Liver (tissue), 9 donors: ENCODE measurements around the gene CCDC102B. TPM values are rescaled to one million over a fixed set of nuclear protein-coding genes. Genes with fewer than 3 reads are reported as not detected.

Experiments used
- DNase-seq: peaks from one replicate; pipeline ENCODE4 v3.0.0-alpha.2; 2017; ENCODE audit warnings: low spot score
- H3K27ac ChIP-seq, 2 donors: one replicate each; pipeline ENCODE4 v1.7.0; 2013; ENCODE audit warnings: inconsistent platforms in 2 of 2, low read length in 2 of 2, control low read depth in 1 of 2, low read depth in 1 of 2, mild to moderate bottlenecking in 1 of 2
- H3K27me3 ChIP-seq, 4 donors: one replicate each; pipeline versions ENCODE4 v1.6.1 to v1.7.0; 2013; ENCODE audit warnings: low read length in 3 of 4, inconsistent platforms in 1 of 4, mild to moderate bottlenecking in 1 of 4, moderate library complexity in 1 of 4; ENCODE audit not compliant: control insufficient read depth in 4 of 4, insufficient read depth in 4 of 4
- H3K36me3 ChIP-seq, 4 donors: one replicate each; pipeline versions ENCODE4 v1.6.1 to v1.7.0; 2013; ENCODE audit warnings: low read length in 3 of 4, mild to moderate bottlenecking in 3 of 4, low read depth in 1 of 4, moderate library complexity in 1 of 4; ENCODE audit not compliant: control insufficient read depth in 4 of 4, insufficient read depth in 3 of 4
- H3K4me1 ChIP-seq, 4 donors: one replicate each; pipeline versions ENCODE4 v1.6.1 to v1.7.0; 2013; ENCODE audit warnings: low read length in 3 of 4, mild to moderate bottlenecking in 3 of 4, moderate library complexity in 1 of 4; ENCODE audit not compliant: control insufficient read depth in 4 of 4, insufficient read depth in 4 of 4
- H3K4me3 ChIP-seq, 3 donors: one replicate each; pipeline versions ENCODE4 v1.6.1 to v1.7.0; 2013; ENCODE audit warnings: low read length in 3 of 3, control low read depth in 1 of 3, low read depth in 1 of 3, mild to moderate bottlenecking in 1 of 3
- H3K9ac ChIP-seq, 2 donors: one replicate each; pipeline ENCODE4 v1.7.0; 2013; ENCODE audit warnings: low read length in 2 of 2, mild to moderate bottlenecking in 2 of 2, moderate library complexity in 2 of 2, control low read depth in 1 of 2, low read depth in 1 of 2
- H3K9me3 ChIP-seq, 4 donors: one replicate each; pipeline versions ENCODE4 v1.6.1 to v1.7.0; 2013; ENCODE audit warnings: low read length in 3 of 4; ENCODE audit not compliant: control insufficient read depth in 4 of 4
- EGR1 ChIP-seq, 2 donors: IDR thresholded peaks; 2 replicates each; pipeline ENCODE4 v1.6.1; 2016 to 2018; ENCODE audit warnings: antibody characterized with exemption in 2 of 2, low read depth in 2 of 2
- FOXA1 ChIP-seq: IDR thresholded peaks from 2 replicates; pipeline ENCODE4 v1.6.1; 2016; ENCODE audit warnings: antibody characterized with exemption
- FOXA2 ChIP-seq: IDR thresholded peaks from 2 replicates; pipeline ENCODE4 v1.6.1; 2016; ENCODE audit warnings: antibody characterized with exemption
- HNF4A ChIP-seq, 2 donors: conservative IDR thresholded peaks; 2 replicates each; pipeline ENCODE4 v1.6.1; 2016; ENCODE audit warnings: antibody characterized with exemption in 2 of 2, mild to moderate bottlenecking in 2 of 2
- HNF4G ChIP-seq: IDR thresholded peaks from 2 replicates; pipeline ENCODE4 v1.6.1; 2016; ENCODE audit warnings: antibody characterized with exemption
- JUND ChIP-seq, 2 donors: IDR thresholded peaks; 2 replicates each; pipeline ENCODE4 v1.6.1; 2016; ENCODE audit warnings: antibody characterized with exemption in 2 of 2
- RAD21 ChIP-seq, 2 donors: IDR thresholded peaks; 2 replicates each; pipeline ENCODE4 v1.6.1; 2016; ENCODE audit warnings: antibody characterized with exemption in 2 of 2, mild to moderate bottlenecking in 2 of 2
- RXRA ChIP-seq, 2 donors: IDR thresholded peaks; 2 replicates each; pipeline ENCODE4 v1.6.1; 2017 to 2018; ENCODE audit warnings: antibody characterized with exemption in 2 of 2, mild to moderate bottlenecking in 1 of 2
- SP1 ChIP-seq: IDR thresholded peaks from 2 replicates; pipeline ENCODE4 v1.6.1; 2018; ENCODE audit warnings: antibody characterized with exemption, mild to moderate bottlenecking
- TAF1 ChIP-seq: conservative IDR thresholded peaks from 2 replicates; pipeline ENCODE4 v1.6.1; 2016; ENCODE audit warnings: antibody characterized with exemption, mild to moderate bottlenecking
- YY1 ChIP-seq: IDR thresholded peaks from 2 replicates; pipeline ENCODE4 v1.6.1; 2016; ENCODE audit warnings: antibody characterized with exemption, mild to moderate bottlenecking
- WGBS: extraction: QIAGEN DNeasy Blood & Tissue Kit; methylation state at CpG from one replicate; pipeline ENCODE4 v1.1.7; 2013; 5-methylcytosine and 5-hydroxymethylcytosine counted together
- polyA plus RNA-seq, 2 donors: library from polyadenylated mRNA; stranded (reverse) in 1 of 2; unstranded in 1 of 2; fragments of 200-250 nt in 1 of 2; fragments of >200 nt in 1 of 2; fragmentation: Nextera tagmentation in 1 of 2; extraction: Ambion mirVana in 1 of 2; gene quantifications; one replicate each; pipeline versions ENCODE4 v1.2.1 to v1.2.3, GENCODE V29; 2013 to 2015
- total RNA-seq, 2 donors: library from RNA; depleted of rRNA; stranded (reverse); fragments of >200 nt; gene quantifications; one replicate each; pipeline ENCODE4 v1.2.3, GENCODE V29; 2014
- TF ChIP-seq, protein P1 (sequence below): IDR thresholded peaks from 2 replicates; pipeline ENCODE4 v1.6.1; 2016; ENCODE audit warnings: antibody characterized with exemption, mild to moderate bottlenecking
- TF ChIP-seq, protein P2 (sequence below): IDR thresholded peaks from 2 replicates; pipeline ENCODE4 v1.6.1; 2016; ENCODE audit warnings: antibody characterized with exemption
- TF ChIP-seq, protein P3 (sequence below): IDR thresholded peaks from 2 replicates; pipeline ENCODE4 v1.6.1; 2016; ENCODE audit warnings: antibody characterized with exemption
- TF ChIP-seq, protein P4 (sequence below): IDR thresholded peaks from 2 replicates; pipeline ENCODE4 v1.6.1; 2016; ENCODE audit warnings: antibody characterized with exemption
- TF ChIP-seq, protein P5 (sequence below): fragments of 150-350 bp; IDR thresholded peaks from 2 replicates; pipeline ENCODE4 v1.5.1; 2017; ENCODE audit warnings: improper control_type of control experiment, low read depth, low read length; ENCODE audit not compliant: missing input control
- donor health status: healthy.
- donor health status: healthy.
- donor health status: healthy.
- donor health status: healthy.
- donor health status: healthy.

The CCDC102B gene
- total and polyA plus RNA-seq, 4 donors = 0.54 to 4.5 (median 1.4) TPM

DNA sequence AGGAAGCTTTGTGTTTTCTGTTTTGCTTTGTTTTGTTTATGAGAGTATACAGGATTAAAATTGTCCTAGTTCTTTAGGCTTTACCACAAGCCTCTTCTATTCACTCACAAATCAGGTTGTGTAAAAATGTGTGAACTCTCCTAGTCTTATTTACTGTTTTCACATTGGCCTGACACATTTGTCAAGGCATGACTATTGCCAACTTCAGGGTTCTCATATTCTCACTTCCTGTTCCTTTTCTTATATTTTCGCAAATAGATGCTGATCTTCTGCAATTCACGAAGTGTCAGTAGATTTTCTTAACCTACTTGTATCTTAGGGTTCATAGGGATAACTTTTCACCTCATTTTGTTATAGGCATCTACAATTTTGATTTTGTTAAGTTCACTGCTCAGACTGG, 67.1 kb downstream of the CCDC102B start:
- no peaks in the 10 kb centered on the region for H3K9me3 ChIP-seq
- TF ChIP-seq, protein P1, sequence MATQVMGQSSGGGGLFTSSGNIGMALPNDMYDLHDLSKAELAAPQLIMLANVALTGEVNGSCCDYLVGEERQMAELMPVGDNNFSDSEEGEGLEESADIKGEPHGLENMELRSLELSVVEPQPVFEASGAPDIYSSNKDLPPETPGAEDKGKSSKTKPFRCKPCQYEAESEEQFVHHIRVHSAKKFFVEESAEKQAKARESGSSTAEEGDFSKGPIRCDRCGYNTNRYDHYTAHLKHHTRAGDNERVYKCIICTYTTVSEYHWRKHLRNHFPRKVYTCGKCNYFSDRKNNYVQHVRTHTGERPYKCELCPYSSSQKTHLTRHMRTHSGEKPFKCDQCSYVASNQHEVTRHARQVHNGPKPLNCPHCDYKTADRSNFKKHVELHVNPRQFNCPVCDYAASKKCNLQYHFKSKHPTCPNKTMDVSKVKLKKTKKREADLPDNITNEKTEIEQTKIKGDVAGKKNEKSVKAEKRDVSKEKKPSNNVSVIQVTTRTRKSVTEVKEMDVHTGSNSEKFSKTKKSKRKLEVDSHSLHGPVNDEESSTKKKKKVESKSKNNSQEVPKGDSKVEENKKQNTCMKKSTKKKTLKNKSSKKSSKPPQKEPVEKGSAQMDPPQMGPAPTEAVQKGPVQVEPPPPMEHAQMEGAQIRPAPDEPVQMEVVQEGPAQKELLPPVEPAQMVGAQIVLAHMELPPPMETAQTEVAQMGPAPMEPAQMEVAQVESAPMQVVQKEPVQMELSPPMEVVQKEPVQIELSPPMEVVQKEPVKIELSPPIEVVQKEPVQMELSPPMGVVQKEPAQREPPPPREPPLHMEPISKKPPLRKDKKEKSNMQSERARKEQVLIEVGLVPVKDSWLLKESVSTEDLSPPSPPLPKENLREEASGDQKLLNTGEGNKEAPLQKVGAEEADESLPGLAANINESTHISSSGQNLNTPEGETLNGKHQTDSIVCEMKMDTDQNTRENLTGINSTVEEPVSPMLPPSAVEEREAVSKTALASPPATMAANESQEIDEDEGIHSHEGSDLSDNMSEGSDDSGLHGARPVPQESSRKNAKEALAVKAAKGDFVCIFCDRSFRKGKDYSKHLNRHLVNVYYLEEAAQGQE = no peak
- TF ChIP-seq, protein P2, sequence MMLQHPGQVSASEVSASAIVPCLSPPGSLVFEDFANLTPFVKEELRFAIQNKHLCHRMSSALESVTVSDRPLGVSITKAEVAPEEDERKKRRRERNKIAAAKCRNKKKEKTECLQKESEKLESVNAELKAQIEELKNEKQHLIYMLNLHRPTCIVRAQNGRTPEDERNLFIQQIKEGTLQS = no peak
- TF ChIP-seq HNF4G (no peak), TAF1 (no peak), FOXA2 (no peak), RXRA (IDR thresholded peaks at IDR 0.05) (no peak), YY1 (no peak)
- TF ChIP-seq, protein P3, sequence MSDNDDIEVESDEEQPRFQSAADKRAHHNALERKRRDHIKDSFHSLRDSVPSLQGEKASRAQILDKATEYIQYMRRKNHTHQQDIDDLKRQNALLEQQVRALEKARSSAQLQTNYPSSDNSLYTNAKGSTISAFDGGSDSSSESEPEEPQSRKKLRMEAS = no peak
- peak overlapping the region; percentile 52 to 74 for H3K27ac ChIP-seq

DNA sequence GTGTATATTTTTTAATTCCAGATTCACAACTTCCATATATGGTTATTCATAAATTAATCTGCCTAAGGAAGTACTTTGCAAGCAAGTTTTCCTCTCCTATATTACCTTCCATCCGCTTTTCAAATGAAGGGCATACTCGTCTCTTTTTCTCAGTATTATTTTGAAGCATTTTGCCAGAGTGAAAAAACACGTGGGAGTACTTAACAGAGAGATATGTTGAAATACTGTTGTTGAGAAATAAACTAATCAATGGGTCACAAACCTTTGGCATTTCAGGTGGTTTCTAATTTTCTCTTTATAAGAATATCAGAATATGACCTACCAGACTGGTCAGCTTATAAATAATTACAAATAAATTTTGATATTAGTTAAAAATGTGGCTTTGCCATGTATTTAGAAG, 67.6 kb downstream of the CCDC102B start:
- Histone ChIP-seq H3K9ac (no peak overlapping the region), H3K36me3 (no peaks in the 10 kb centered on the region), H3K9me3 (no peaks in the 10 kb centered on the region), H3K4me1 (peaks cover 0 to 13% (median 10%) of the 10 kb centered on the region in 4 donors), H3K4me3 (no peak overlapping the region), H3K27me3 (no peaks in the 10 kb centered on the region), H3K27ac (peak overlapping the region; percentile 52 to 74)
- 35% methylated on average over 3 of the region's 3 CpGs for WGBS
- TF ChIP-seq, protein P4, sequence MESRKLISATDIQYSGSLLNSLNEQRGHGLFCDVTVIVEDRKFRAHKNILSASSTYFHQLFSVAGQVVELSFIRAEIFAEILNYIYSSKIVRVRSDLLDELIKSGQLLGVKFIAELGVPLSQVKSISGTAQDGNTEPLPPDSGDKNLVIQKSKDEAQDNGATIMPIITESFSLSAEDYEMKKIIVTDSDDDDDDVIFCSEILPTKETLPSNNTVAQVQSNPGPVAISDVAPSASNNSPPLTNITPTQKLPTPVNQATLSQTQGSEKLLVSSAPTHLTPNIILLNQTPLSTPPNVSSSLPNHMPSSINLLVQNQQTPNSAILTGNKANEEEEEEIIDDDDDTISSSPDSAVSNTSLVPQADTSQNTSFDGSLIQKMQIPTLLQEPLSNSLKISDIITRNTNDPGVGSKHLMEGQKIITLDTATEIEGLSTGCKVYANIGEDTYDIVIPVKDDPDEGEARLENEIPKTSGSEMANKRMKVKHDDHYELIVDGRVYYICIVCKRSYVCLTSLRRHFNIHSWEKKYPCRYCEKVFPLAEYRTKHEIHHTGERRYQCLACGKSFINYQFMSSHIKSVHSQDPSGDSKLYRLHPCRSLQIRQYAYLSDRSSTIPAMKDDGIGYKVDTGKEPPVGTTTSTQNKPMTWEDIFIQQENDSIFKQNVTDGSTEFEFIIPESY = peak; percentile 44
- peak; percentile 35 for TF ChIP-seq YY1
- TF ChIP-seq FOXA1 = no peak
- TF ChIP-seq TAF1 = no peak
- TF ChIP-seq, protein P5, sequence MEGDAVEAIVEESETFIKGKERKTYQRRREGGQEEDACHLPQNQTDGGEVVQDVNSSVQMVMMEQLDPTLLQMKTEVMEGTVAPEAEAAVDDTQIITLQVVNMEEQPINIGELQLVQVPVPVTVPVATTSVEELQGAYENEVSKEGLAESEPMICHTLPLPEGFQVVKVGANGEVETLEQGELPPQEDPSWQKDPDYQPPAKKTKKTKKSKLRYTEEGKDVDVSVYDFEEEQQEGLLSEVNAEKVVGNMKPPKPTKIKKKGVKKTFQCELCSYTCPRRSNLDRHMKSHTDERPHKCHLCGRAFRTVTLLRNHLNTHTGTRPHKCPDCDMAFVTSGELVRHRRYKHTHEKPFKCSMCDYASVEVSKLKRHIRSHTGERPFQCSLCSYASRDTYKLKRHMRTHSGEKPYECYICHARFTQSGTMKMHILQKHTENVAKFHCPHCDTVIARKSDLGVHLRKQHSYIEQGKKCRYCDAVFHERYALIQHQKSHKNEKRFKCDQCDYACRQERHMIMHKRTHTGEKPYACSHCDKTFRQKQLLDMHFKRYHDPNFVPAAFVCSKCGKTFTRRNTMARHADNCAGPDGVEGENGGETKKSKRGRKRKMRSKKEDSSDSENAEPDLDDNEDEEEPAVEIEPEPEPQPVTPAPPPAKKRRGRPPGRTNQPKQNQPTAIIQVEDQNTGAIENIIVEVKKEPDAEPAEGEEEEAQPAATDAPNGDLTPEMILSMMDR = no peak
- peak; percentile 13 to 23 for TF ChIP-seq JUND (IDR thresholded peaks at IDR 0.05)
- TF ChIP-seq RAD21 (IDR thresholded peaks at IDR 0.05) = peak in 1 of 2 donors; percentile 15
- peak; percentile 42 to 65 for TF ChIP-seq HNF4A (conservative IDR thresholded peaks at IDR 0.05)
- TF ChIP-seq RXRA (IDR thresholded peaks at IDR 0.05) = peak; percentile 36 to 50
- TF ChIP-seq EGR1 (IDR thresholded peaks at IDR 0.05; ENCODE audit: low read depth in 2 of 2) = peak in 1 of 2 donors; percentile 15
- TF ChIP-seq, protein P3 = peak; percentile 57
- peak; percentile 24 for TF ChIP-seq SP1
- DNase-seq = no peak

More for the DNA sequence above, 67.1 kb downstream of the CCDC102B start:
- H3K36me3 ChIP-seq = no peaks in the 10 kb centered on the region
- peaks cover 0 to 13% (median 10%) of the 10 kb centered on the region in 4 donors for H3K4me1 ChIP-seq
- H3K9ac ChIP-seq = no peak overlapping the region
- no peak overlapping the region for H3K4me3 ChIP-seq
- WGBS = 64% methylated on average over 2 of the region's 2 CpGs
- no peaks in the 10 kb centered on the region for H3K27me3 ChIP-seq
- DNase-seq = no peak
